ENCODE results near the gene MUC15.

MUC15 gene

GRCh38 chr11:26550022-26550421, 22.0 kb downstream of the MUC15 start:
- Histone ChIP-seq H3K4me3 (ENCODE audit: insufficient read depth, low read depth, low read length, poor library complexity, severe bottlenecking) (no peak overlapping the region), H3K27ac (ENCODE audit: insufficient read depth, low read length, poor library complexity, severe bottlenecking) (no peak overlapping the region), H3K36me3 (ENCODE audit: control insufficient read depth, insufficient read depth, low read length) (no peaks in the 10 kb centered on the region), H3K9me3 (ENCODE audit: control insufficient read depth, low read length) (no peaks in the 10 kb centered on the region), H3K27me3 (replicated peaks; ENCODE audit: control insufficient read depth, insufficient read depth, low read length, poor library complexity, severe bottlenecking) (no peaks in the 10 kb centered on the region), H3K4me1 (ENCODE audit: control insufficient read depth, insufficient read depth, low read length, poor library complexity, severe bottlenecking) (no peaks in the 10 kb centered on the region)
- DNase-seq: no peak

- Histone ChIP-seq H3K36me3 (ENCODE audit: control insufficient read depth, insufficient read depth, low read length) (no peaks in the 10 kb centered on the region), H3K27ac (ENCODE audit: insufficient read depth, low read length, poor library complexity, severe bottlenecking) (no peak overlapping the region), H3K4me1 (ENCODE audit: control insufficient read depth, insufficient read depth, low read length, poor library complexity, severe bottlenecking) (no peaks in the 10 kb centered on the region), H3K27me3 (replicated peaks; ENCODE audit: control insufficient read depth, insufficient read depth, low read length, poor library complexity, severe bottlenecking) (no peaks in the 10 kb centered on the region), H3K9me3 (ENCODE audit: control insufficient read depth, low read length) (no peaks in the 10 kb centered on the region), H3K4me3 (ENCODE audit: insufficient read depth, low read depth, low read length, poor library complexity, severe bottlenecking) (no peak overlapping the region)
- no peak for DNase-seq
Measured at GRCh38 chr11:26549176-26549575, 22.9 kb downstream of the MUC15 start.

GRCh38 chr11:26541870-26542269, 30.2 kb downstream of the MUC15 start:
- Histone ChIP-seq H3K9me3 (ENCODE audit: control insufficient read depth, low read length) (no peaks in the 10 kb centered on the region), H3K36me3 (ENCODE audit: control insufficient read depth, insufficient read depth, low read length) (no peaks in the 10 kb centered on the region), H3K4me3 (ENCODE audit: insufficient read depth, low read depth, low read length, poor library complexity, severe bottlenecking) (no peak overlapping the region), H3K27ac (ENCODE audit: insufficient read depth, low read length, poor library complexity, severe bottlenecking) (no peak overlapping the region), H3K27me3 (replicated peaks; ENCODE audit: control insufficient read depth, insufficient read depth, low read length, poor library complexity, severe bottlenecking) (no peaks in the 10 kb centered on the region), H3K4me1 (ENCODE audit: control insufficient read depth, insufficient read depth, low read length, poor library complexity, severe bottlenecking) (no peaks in the 10 kb centered on the region)
- no peak for DNase-seq

- no peak overlapping the region for H3K27ac ChIP-seq (ENCODE audit: insufficient read depth, low read length, poor library complexity, severe bottlenecking)
- H3K36me3 ChIP-seq (ENCODE audit: control insufficient read depth, insufficient read depth, low read length): no peaks in the 10 kb centered on the region
- H3K4me3 ChIP-seq (ENCODE audit: insufficient read depth, low read depth, low read length, poor library complexity, severe bottlenecking): no peak overlapping the region
- no peak for DNase-seq
- no peaks in the 10 kb centered on the region for H3K27me3 ChIP-seq (replicated peaks; ENCODE audit: control insufficient read depth, insufficient read depth, low read length, poor library complexity, severe bottlenecking)
- H3K9me3 ChIP-seq (ENCODE audit: control insufficient read depth, low read length): no peaks in the 10 kb centered on the region
- no peaks in the 10 kb centered on the region for H3K4me1 ChIP-seq (ENCODE audit: control insufficient read depth, insufficient read depth, low read length, poor library complexity, severe bottlenecking)
Measured at GRCh38 chr11:26539517-26539916, 32.5 kb downstream of the MUC15 start.

GRCh38 chr11:26537341-26537740, 34.7 kb downstream of the MUC15 start:
- Histone ChIP-seq H3K4me3 (ENCODE audit: insufficient read depth, low read depth, low read length, poor library complexity, severe bottlenecking) (no peak overlapping the region), H3K36me3 (ENCODE audit: control insufficient read depth, insufficient read depth, low read length) (no peaks in the 10 kb centered on the region), H3K27me3 (replicated peaks; ENCODE audit: control insufficient read depth, insufficient read depth, low read length, poor library complexity, severe bottlenecking) (no peaks in the 10 kb centered on the region), H3K4me1 (ENCODE audit: control insufficient read depth, insufficient read depth, low read length, poor library complexity, severe bottlenecking) (no peaks in the 10 kb centered on the region), H3K27ac (ENCODE audit: insufficient read depth, low read length, poor library complexity, severe bottlenecking) (no peak overlapping the region), H3K9me3 (ENCODE audit: control insufficient read depth, low read length) (no peaks in the 10 kb centered on the region)
- DNase-seq: no peak

GRCh38 chr11:26527685-26528084, 44.4 kb downstream of the MUC15 start:
- H3K36me3 ChIP-seq (ENCODE audit: control insufficient read depth, insufficient read depth, low read length): no peaks in the 10 kb centered on the region
- H3K9me3 ChIP-seq (ENCODE audit: control insufficient read depth, low read length): no peaks in the 10 kb centered on the region
- no peaks in the 10 kb centered on the region for H3K4me1 ChIP-seq (ENCODE audit: control insufficient read depth, insufficient read depth, low read length, poor library complexity, severe bottlenecking)
- H3K27me3 ChIP-seq (replicated peaks; ENCODE audit: control insufficient read depth, insufficient read depth, low read length, poor library complexity, severe bottlenecking): no peaks in the 10 kb centered on the region
- no peak overlapping the region for H3K4me3 ChIP-seq (ENCODE audit: insufficient read depth, low read depth, low read length, poor library complexity, severe bottlenecking)
- H3K27ac ChIP-seq (ENCODE audit: insufficient read depth, low read length, poor library complexity, severe bottlenecking): no peak overlapping the region
- no peak for DNase-seq

- H3K9me3 ChIP-seq (ENCODE audit: control insufficient read depth, low read length): no peaks in the 10 kb centered on the region
- no peaks in the 10 kb centered on the region for H3K36me3 ChIP-seq (ENCODE audit: control insufficient read depth, insufficient read depth, low read length)
- no peaks in the 10 kb centered on the region for H3K4me1 ChIP-seq (ENCODE audit: control insufficient read depth, insufficient read depth, low read length, poor library complexity, severe bottlenecking)
- no peak for DNase-seq
- no peak overlapping the region for H3K27ac ChIP-seq (ENCODE audit: insufficient read depth, low read length, poor library complexity, severe bottlenecking)
- H3K4me3 ChIP-seq (ENCODE audit: insufficient read depth, low read depth, low read length, poor library complexity, severe bottlenecking): no peak overlapping the region
- no peaks in the 10 kb centered on the region for H3K27me3 ChIP-seq (replicated peaks; ENCODE audit: control insufficient read depth, insufficient read depth, low read length, poor library complexity, severe bottlenecking)
Measured at GRCh38 chr11:26522912-26523610, 49.0 kb downstream of the MUC15 start.

GRCh38 chr11:26519469-26519868, 52.6 kb downstream of the MUC15 start:
- Histone ChIP-seq H3K36me3 (ENCODE audit: control insufficient read depth, insufficient read depth, low read length) (no peaks in the 10 kb centered on the region), H3K4me3 (ENCODE audit: insufficient read depth, low read depth, low read length, poor library complexity, severe bottlenecking) (no peak overlapping the region)

GRCh38 chr11:26512196-26512595, 59.9 kb downstream of the MUC15 start:
- H3K9me3 ChIP-seq (ENCODE audit: control insufficient read depth, low read length): no peaks in the 10 kb centered on the region
- H3K27ac ChIP-seq (ENCODE audit: insufficient read depth, low read length, poor library complexity, severe bottlenecking): no peak overlapping the region
- no peaks in the 10 kb centered on the region for H3K27me3 ChIP-seq (replicated peaks; ENCODE audit: control insufficient read depth, insufficient read depth, low read length, poor library complexity, severe bottlenecking)
- no peak overlapping the region for H3K4me3 ChIP-seq (ENCODE audit: insufficient read depth, low read depth, low read length, poor library complexity, severe bottlenecking)
- no peaks in the 10 kb centered on the region for H3K36me3 ChIP-seq (ENCODE audit: control insufficient read depth, insufficient read depth, low read length)
- no peak for DNase-seq
- no peaks in the 10 kb centered on the region for H3K4me1 ChIP-seq (ENCODE audit: control insufficient read depth, insufficient read depth, low read length, poor library complexity, severe bottlenecking)

More at GRCh38 chr11:26519469-26519868, 52.6 kb downstream of the MUC15 start:
- no peaks in the 10 kb centered on the region for H3K9me3 ChIP-seq (ENCODE audit: control insufficient read depth, low read length)
- DNase-seq: no peak
- H3K4me1 ChIP-seq (ENCODE audit: control insufficient read depth, insufficient read depth, low read length, poor library complexity, severe bottlenecking): no peaks in the 10 kb centered on the region
- H3K27ac ChIP-seq (ENCODE audit: insufficient read depth, low read length, poor library complexity, severe bottlenecking): no peak overlapping the region
- no peaks in the 10 kb centered on the region for H3K27me3 ChIP-seq (replicated peaks; ENCODE audit: control insufficient read depth, insufficient read depth, low read length, poor library complexity, severe bottlenecking)

- H3K36me3 ChIP-seq (ENCODE audit: control insufficient read depth, insufficient read depth, low read length): no peaks in the 10 kb centered on the region
- no peaks in the 10 kb centered on the region for H3K9me3 ChIP-seq (ENCODE audit: control insufficient read depth, low read length)
- H3K27me3 ChIP-seq (replicated peaks; ENCODE audit: control insufficient read depth, insufficient read depth, low read length, poor library complexity, severe bottlenecking): no peaks in the 10 kb centered on the region
- H3K27ac ChIP-seq (ENCODE audit: insufficient read depth, low read length, poor library complexity, severe bottlenecking): no peak overlapping the region
- no peak overlapping the region for H3K4me3 ChIP-seq (ENCODE audit: insufficient read depth, low read depth, low read length, poor library complexity, severe bottlenecking)
- no peak for DNase-seq
- H3K4me1 ChIP-seq (ENCODE audit: control insufficient read depth, insufficient read depth, low read length, poor library complexity, severe bottlenecking): no peaks in the 10 kb centered on the region
Measured at GRCh38 chr11:26510756-26511155, 61.3 kb downstream of the MUC15 start.
